SK-N-SH (cell line): ENCODE results near the gene C1orf174.

Experiments used
- CTCF ChIP-seq: fragments of 200-600 bp; sonication (generic); IDR thresholded peaks from 2 replicates; pipeline ENCODE4 v1.6.1; 2017; ENCODE audit warnings: antibody characterized with exemption, mild to moderate bottlenecking, moderate library complexity
- EP300 ChIP-seq, 2 experiments: IDR thresholded peaks; 2 replicates each; pipeline versions ENCODE4 v1.4.0 to v1.6.1; 2012; ENCODE audit warnings: borderline replicate concordance in 1 of 2, low read depth in 1 of 2, low read length in 1 of 2
- FOXJ3 ChIP-seq: sonication (generic); formaldehyde crosslinking; IDR thresholded peaks from 2 replicates; pipeline ENCODE4 v1.5.1; 2020; ENCODE audit warnings: mild to moderate bottlenecking, missing genetic modification reagents
- MAX ChIP-seq: IDR thresholded peaks from 2 replicates; pipeline ENCODE4 v1.4.0; 2012; ENCODE audit warnings: low read depth
- NRF1 ChIP-seq: IDR thresholded peaks from 2 replicates; pipeline ENCODE4 v1.6.1; 2012; ENCODE audit warnings: low read depth, mild to moderate bottlenecking, low read length
- POLR2AphosphoS5 ChIP-seq: IDR thresholded peaks from 2 replicates; pipeline ENCODE4 v1.6.1; 2012; ENCODE audit warnings: low read depth, low read length
- RAD21 ChIP-seq: IDR thresholded peaks from 2 replicates; pipeline ENCODE4 v1.6.1; 2012; ENCODE audit warnings: mild to moderate bottlenecking, low read length
- RCOR1 ChIP-seq: fragments of 150-350 bp; IDR thresholded peaks from 2 replicates; pipeline ENCODE4 v1.6.1; 2017; ENCODE audit warnings: antibody characterized with exemption, low read length
- TAF1 ChIP-seq: IDR thresholded peaks from 2 replicates; pipeline ENCODE4 v1.6.1; 2012; ENCODE audit warnings: low read depth, mild to moderate bottlenecking, low read length, moderate library complexity, borderline replicate concordance
- TEAD4 ChIP-seq: IDR thresholded peaks from 2 replicates; pipeline ENCODE4 v1.4.0; 2012; ENCODE audit warnings: mild to moderate bottlenecking, borderline replicate concordance; ENCODE audit not compliant: insufficient read depth
- YY1 ChIP-seq: IDR thresholded peaks from 2 replicates; pipeline ENCODE4 v1.4.0; 2012; ENCODE audit warnings: low read depth, mild to moderate bottlenecking

GRCh38 chr1:3890389-3891328 is 9.4 kb downstream of the C1orf174 start:
- TF ChIP-seq YY1 = no peak
- TF ChIP-seq CTCF = no peak
- TF ChIP-seq EP300 (IDR thresholded peaks at IDR 0.05; ENCODE audit: borderline replicate concordance in 1 of 2, low read depth in 1 of 2, low read length in 1 of 2) = no peak
- TF ChIP-seq FOXJ3 (CRISPR knock-in tag) = no peak
- no peak for TF ChIP-seq RCOR1
- TF ChIP-seq POLR2AphosphoS5 = no peak
- TF ChIP-seq TAF1 = no peak
- no peak for TF ChIP-seq RAD21
- TF ChIP-seq MAX = no peak
- no peak for TF ChIP-seq TEAD4
- TF ChIP-seq NRF1 = no peak
